GM21723 (cell line): ENCODE results near the gene PCDH15.

ENCODE experiments used
- ATAC-seq: cut with Tn5 transposase; IDR thresholded peaks from one replicate; pipeline ENCODE4 v1.9.1; 2021; ENCODE audit warnings: mild to moderate bottlenecking, moderate library complexity; ENCODE audit not compliant: unreplicated experiment

The PCDH15 gene

GRCh38 chr10:54800741-54801421 lies at the start of gene PCDH15:
Gene PCDH15, minus strand, starts transcription at chr10:54801231. Its CDS starts 136,969 bp downstream, at chr10:54664262.
- no peak for ATAC-seq

GRCh38 chr10:54843932-54844331 lies 42.9 kb upstream of the PCDH15 start:
- no peak for ATAC-seq

GRCh38 chr10:54843085-54843646 lies 42.1 kb upstream of the PCDH15 start:
- no peak for ATAC-seq

GRCh38 chr10:54837479-54837878 lies 36.4 kb upstream of the PCDH15 start:
- ATAC-seq, result no peak

- no peak for ATAC-seq
These were observed 32.0 kb upstream of the PCDH15 start for GRCh38 chr10:54833029-54833428.

GRCh38 chr10:54826994-54827560 lies 26.0 kb upstream of the PCDH15 start:
- ATAC-seq, result no peak

GRCh38 chr10:54815583-54815982 lies 14.6 kb upstream of the PCDH15 start:
- ATAC-seq, result no peak

- ATAC-seq, result no peak
These were observed 7.3 kb upstream of the PCDH15 start for GRCh38 chr10:54808186-54808935.

GRCh38 chr10:54799506-54799905 lies 1.5 kb downstream of the PCDH15 start:
- ATAC-seq, result no peak

- no peak for ATAC-seq
These were observed 3.3 kb downstream of the PCDH15 start for GRCh38 chr10:54797636-54798321.

GRCh38 chr10:54796881-54797280 lies 4.2 kb downstream of the PCDH15 start:
- ATAC-seq, result no peak

- ATAC-seq, result no peak
These were observed 24.4 kb downstream of the PCDH15 start for GRCh38 chr10:54776622-54777021.

GRCh38 chr10:54772468-54773122 lies 28.4 kb downstream of the PCDH15 start:
- ATAC-seq, result no peak

- no peak for ATAC-seq
These were observed 32.0 kb downstream of the PCDH15 start for GRCh38 chr10:54769051-54769450.

GRCh38 chr10:54758791-54759190 lies 42.2 kb downstream of the PCDH15 start:
- no peak for ATAC-seq

GRCh38 chr10:54749623-54750022 lies 51.4 kb downstream of the PCDH15 start:
- ATAC-seq, result no peak

- ATAC-seq, result no peak
These were observed 55.6 kb downstream of the PCDH15 start for GRCh38 chr10:54745436-54745835.

- ATAC-seq, result no peak
These were observed 58.6 kb downstream of the PCDH15 start for GRCh38 chr10:54742416-54742815.

GRCh38 chr10:54728511-54728910 lies 72.5 kb downstream of the PCDH15 start:
- ATAC-seq, result no peak

- no peak for ATAC-seq
These were observed 79.0 kb downstream of the PCDH15 start for GRCh38 chr10:54722075-54722474.

GRCh38 chr10:54710918-54711317 lies 90.1 kb downstream of the PCDH15 start:
- no peak for ATAC-seq
